Hematopoietic multipotent progenitor cell (in vitro differentiated cells): ENCODE results near the gene MYH10. TPM values are rescaled to one million over a fixed set of nuclear protein-coding genes. Genes with fewer than 3 reads are reported as not detected.

Experiments
- small RNA-seq: library from RNA; depleted of rRNA; stranded (forward); fragments of <200 nt; gene quantifications from one replicate; pipeline ENCODE3, GENCODE V24; 2012
- total RNA-seq: library from RNA; depleted of rRNA; stranded (reverse); fragments of >200 nt; gene quantifications from one replicate; pipeline ENCODE4 v1.2.3, GENCODE V29; 2012

The MYH10 gene
- total RNA-seq, 1 donor: 38.8 TPM

Small RNAs within 50 kb of the gene (small RNA-seq; reads per million reads assigned to genes)
- not detected for gene RNU7-43P

Other genes starting within 250 kb of the MYH10 start
- gene RPL26, start 247.5 kb downstream of the MYH10 start, total RNA-seq: 3,187 TPM
- 0.27 TPM for gene RNF222, start 232.9 kb downstream of the MYH10 start, total RNA-seq
- 58.7 TPM for gene NDEL1, start 194.8 kb downstream of the MYH10 start, total RNA-seq
- gene CCDC42, start 114.1 kb upstream of the MYH10 start, total RNA-seq: 4.0 TPM
- gene SPDYE4, start 127.8 kb upstream of the MYH10 start, total RNA-seq: not detected
- 0.81 TPM for gene MFSD6L, start 168.6 kb upstream of the MYH10 start, total RNA-seq
- 10.0 TPM for gene PIK3R6, start 236.9 kb upstream of the MYH10 start, total RNA-seq